GM21528 (cell line): ENCODE data around the gene PRKCI.
"Not testable (repeated sequence)": the region's sequence is repeated elsewhere in the genome, so short reads cannot be mapped to it uniquely, and the experiment has no call there.

Experiments used
- ATAC-seq: cut with Tn5 transposase; IDR thresholded peaks from one replicate; pipeline ENCODE4 v1.9.1; 2021; ENCODE audit warnings: mild to moderate bottlenecking, moderate library complexity; ENCODE audit not compliant: unreplicated experiment, low FRiP score

The PRKCI gene

GRCh38 chr3:170222647-170223541 lies 670 bp downstream of the PRKCI start:
- ATAC-seq: peak; percentile 41

- no peak for ATAC-seq
Observed at GRCh38 chr3:170225166-170225565, 2.9 kb downstream of the PRKCI start.

GRCh38 chr3:170226426-170226960 lies 4.3 kb downstream of the PRKCI start:
- no peak for ATAC-seq

- ATAC-seq: no peak
Observed at GRCh38 chr3:170228093-170228766, 6.0 kb downstream of the PRKCI start.

GRCh38 chr3:170232266-170232665 lies 10.0 kb downstream of the PRKCI start:
- ATAC-seq: no peak

GRCh38 chr3:170233530-170233929 lies 11.3 kb downstream of the PRKCI start:
- ATAC-seq: no peak

- no peak for ATAC-seq
Observed at GRCh38 chr3:170240142-170240541, 17.9 kb downstream of the PRKCI start.

GRCh38 chr3:170240671-170241070 lies 18.4 kb downstream of the PRKCI start:
- no peak for ATAC-seq

- ATAC-seq: no peak
Observed at GRCh38 chr3:170244576-170244975, 22.4 kb downstream of the PRKCI start.

- no peak for ATAC-seq
Observed at GRCh38 chr3:170247875-170248274, 25.7 kb downstream of the PRKCI start.

- no peak for ATAC-seq
Observed at GRCh38 chr3:170256597-170256996, 34.4 kb downstream of the PRKCI start.

GRCh38 chr3:170257145-170257544 lies 34.9 kb downstream of the PRKCI start:
- no peak for ATAC-seq

GRCh38 chr3:170258105-170258487 lies 35.9 kb downstream of the PRKCI start:
- ATAC-seq: peak; percentile 6

- ATAC-seq: no peak
Observed at GRCh38 chr3:170259907-170260306, 37.7 kb downstream of the PRKCI start.

- ATAC-seq: no peak
Observed at GRCh38 chr3:170267793-170268192, 45.6 kb downstream of the PRKCI start.

GRCh38 chr3:170269673-170270254 lies 47.5 kb downstream of the PRKCI start:
- ATAC-seq: not testable (repeated sequence)

- no peak for ATAC-seq
Observed at GRCh38 chr3:170270282-170270881, 48.2 kb downstream of the PRKCI start.

GRCh38 chr3:170274641-170275040 lies 52.4 kb downstream of the PRKCI start:
- ATAC-seq: no peak

GRCh38 chr3:170275832-170276231 lies 53.6 kb downstream of the PRKCI start:
- no peak for ATAC-seq

GRCh38 chr3:170277311-170277710 lies 55.1 kb downstream of the PRKCI start:
- ATAC-seq: not testable (repeated sequence)
